Dedifferentiated amniotic fluid mesenchymal stem cell (primary cell): ENCODE data around the gene SPTLC3.

Source experiments
- DNase-seq: peaks from one replicate; pipeline ENCODE4 v3.0.0-alpha.2; 2016; ENCODE audit errors: extremely low spot score

The SPTLC3 gene

DNA sequence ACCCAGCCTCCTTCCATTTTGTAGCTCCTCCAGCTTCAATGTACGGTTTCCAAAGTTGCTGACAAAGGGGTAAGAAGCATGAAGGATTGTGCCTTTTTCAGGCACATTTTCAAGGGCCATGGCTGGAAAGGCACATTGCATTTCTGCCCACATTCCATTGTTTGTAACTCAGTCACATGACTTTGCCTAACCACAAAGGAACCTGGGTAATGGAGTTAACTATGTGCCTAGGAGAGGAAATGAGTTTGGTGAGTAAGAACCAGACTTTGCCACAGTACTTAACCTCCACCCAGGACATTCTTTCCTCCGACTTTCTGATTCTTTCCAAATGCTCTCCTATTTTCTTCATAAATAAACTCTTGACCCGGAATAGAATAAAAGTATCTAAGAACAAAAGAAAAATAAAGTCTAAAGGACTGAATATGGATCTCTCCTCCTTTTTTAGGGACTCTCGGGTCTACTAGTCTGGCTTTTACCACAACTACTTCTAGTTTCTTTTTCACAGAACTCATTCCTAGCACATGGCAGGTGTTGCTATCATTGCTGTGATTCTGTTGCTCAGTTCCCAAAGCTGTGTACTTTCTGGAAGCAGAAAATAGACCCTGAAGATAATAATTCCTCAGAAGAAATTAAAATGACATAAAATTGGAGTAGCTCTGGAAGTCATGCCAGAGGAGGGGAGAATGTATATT lies 130.8 kb downstream of the SPTLC3 start:
- DNase-seq = no peak

DNA sequence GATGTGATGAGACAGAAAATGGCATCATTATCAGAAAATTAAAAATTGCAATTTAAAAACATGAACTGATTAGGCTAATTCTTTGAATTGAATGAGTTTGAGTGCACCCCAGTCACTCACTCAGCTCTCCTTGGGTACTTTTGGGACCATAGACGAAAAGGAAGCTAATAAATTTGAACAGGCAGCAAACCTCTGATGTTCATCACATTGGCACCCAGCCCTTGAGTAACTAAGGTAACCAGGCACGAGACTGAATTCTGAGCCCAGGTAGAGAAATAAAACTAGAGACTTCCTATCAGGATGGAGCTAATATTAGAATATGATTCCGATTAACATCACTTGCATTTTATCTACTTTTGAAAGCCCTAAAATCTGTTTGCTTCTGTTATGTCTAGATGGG lies 131.4 kb downstream of the SPTLC3 start:
- DNase-seq = no peak

DNA sequence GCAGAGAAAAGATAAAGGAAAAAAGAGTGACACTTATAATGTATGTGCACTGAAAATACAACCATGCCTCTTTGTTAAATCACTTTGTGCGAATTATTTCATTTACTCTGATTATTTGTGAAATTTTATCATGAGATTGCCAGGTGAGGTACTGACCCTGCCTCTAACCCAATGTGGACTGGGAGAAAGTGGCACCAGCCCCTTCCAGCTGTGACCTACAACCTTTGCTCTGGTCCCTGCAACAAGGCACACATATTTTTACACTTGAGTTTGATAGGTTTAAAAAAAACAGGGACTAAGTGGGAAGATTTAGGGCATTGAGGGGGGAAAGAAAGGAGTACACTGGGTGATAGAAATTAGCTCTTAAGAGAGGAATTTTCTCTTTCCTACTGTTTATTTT lies 132.0 kb downstream of the SPTLC3 start:
- DNase-seq = no peak

- DNase-seq = no peak
These were observed 132.8 kb downstream of the SPTLC3 start for GRCh38 chr20:13141546-13141945.

GRCh38 chr20:13142143-13142542 lies 133.4 kb downstream of the SPTLC3 start:
- no peak for DNase-seq

DNA sequence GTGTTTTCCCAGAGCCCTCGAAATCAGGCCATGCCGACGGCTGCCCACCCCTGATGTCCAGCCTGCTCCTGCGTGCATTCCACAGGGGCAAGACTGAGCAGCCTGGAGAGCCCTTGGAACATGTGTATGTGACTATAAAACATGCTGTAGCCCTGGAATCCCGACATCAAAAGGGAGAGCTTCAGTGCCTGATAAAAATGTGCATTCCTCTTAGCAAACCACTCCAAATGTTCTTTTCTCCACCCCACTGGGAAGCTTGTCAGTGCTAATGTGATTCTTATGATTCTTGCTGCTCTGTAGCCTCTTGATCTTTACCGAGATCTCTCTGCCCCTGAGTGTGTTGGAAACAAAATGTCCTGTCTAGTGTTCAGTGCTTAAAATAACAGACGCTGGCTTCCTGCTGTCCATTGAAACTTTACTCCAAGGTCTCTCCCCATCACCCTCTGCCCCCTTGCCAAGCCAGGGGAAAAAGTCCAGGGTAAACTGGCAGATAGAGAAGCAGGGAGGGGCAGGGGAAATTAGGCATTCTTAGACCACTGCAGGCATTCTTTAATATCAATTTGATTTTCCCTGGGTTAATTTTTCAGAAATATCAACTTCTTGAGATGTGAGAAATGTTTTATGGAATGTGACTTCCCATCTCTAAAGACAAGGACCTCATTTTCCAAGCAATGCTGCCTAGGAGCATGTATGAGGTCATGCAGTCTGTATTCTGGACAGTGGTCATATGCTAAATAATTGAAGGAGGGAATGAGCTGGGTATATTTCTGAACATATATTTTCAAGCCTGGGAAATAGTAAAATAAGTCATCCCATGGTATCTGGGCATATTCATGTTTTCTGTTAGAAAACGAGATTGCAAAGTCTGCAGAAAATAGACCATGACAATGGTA lies 138.5 kb downstream of the SPTLC3 start:
- no peak for DNase-seq

- DNase-seq = no peak
These were observed 139.2 kb downstream of the SPTLC3 start for GRCh38 chr20:13147971-13148370.

GRCh38 chr20:13148402-13148801 lies 139.6 kb downstream of the SPTLC3 start:
- DNase-seq = no peak

DNA sequence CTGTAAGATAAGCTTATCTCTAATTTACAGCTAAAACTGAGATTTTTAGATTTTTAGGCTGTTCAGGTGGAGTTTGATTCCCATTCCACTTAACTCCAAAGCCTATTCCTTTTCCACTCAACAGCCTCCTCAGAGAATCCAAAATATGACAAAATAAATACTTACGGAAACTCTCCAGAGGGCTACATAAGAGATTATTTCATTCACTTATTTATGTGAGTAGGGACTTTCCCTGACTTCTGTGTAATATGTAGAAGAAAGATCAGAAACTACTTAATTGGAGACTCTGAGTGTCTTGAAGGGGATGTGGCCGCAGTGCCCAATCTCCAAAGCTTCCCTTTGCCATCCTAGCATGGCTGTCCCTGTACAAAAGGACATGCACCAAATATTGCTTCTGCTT lies 140.2 kb downstream of the SPTLC3 start:
- no peak for DNase-seq

GRCh38 chr20:13149371-13150105 lies 140.8 kb downstream of the SPTLC3 start:
- no peak for DNase-seq

DNA sequence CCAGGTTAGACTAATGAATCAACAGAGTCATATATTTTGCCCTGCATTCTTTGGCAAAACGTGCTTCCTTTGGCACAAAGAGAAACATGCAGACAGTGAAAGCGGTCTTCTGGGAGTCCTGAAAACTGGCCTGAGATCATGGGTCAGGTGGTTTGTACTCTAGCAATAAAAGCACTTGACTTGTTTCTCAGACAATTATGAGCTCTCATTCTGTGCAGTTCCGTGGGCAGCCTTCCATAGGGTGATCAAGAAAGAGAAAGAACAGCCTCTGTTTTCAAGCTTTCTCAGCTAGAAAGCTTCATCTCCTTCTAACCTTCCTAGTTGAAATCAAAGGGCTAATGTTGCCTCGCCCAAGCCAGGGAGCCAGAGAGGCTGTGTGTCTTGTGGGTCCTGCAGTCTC lies 149.6 kb downstream of the SPTLC3 start:
- DNase-seq = no peak

GRCh38 chr20:13159889-13160288 lies 151.1 kb downstream of the SPTLC3 start:
- DNase-seq = no peak

- DNase-seq = no peak
These were observed 156.4 kb downstream of the SPTLC3 start for GRCh38 chr20:13165203-13165602.

GRCh38 chr20:13166011-13166410 lies 157.2 kb downstream of the SPTLC3 start:
- no peak for DNase-seq

- no peak for DNase-seq
These were observed 157.7 kb downstream of the SPTLC3 start for GRCh38 chr20:13166437-13166836.

DNA sequence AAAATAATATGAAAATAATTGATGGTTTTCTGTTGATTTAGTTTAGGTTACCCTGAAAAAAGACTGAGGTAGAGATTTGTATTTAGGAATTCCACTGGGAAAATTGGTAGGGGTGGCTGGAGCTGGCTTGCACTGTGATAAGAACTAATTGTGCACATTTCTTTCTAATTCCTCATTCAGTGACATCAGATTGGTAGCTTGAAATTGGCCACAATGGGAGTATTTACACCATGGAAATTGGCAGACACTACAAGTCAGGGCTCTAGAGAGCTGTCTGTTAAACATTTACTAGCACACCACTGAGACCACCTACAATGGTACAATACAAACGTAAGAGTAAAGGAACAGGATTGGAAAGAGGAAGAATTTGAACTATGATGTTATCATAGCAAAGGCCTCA lies 160.3 kb downstream of the SPTLC3 start:
- DNase-seq = no peak

DNA sequence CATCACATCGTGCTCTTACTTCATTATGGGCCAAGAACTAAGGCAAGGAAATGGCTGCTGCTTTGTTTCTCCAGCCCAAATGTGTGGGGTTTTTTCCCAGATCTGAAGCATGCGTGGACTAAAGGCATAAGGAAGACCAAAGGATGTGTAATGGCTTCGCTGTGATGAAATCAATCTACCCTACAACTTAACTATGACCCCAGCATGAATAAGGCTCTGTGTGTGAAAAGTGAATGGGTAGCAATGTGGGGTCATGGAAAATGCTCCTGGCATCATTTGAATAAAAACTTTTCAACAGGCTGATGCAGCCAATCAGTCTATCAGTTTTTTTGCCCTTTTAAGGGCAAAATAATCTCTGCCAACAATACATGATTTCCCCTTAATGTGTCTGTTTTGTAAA lies 162.0 kb downstream of the SPTLC3 start:
- DNase-seq = no peak

GRCh38 chr20:13173201-13173600 lies 164.4 kb downstream of the SPTLC3 start:
- no peak for DNase-seq

DNA sequence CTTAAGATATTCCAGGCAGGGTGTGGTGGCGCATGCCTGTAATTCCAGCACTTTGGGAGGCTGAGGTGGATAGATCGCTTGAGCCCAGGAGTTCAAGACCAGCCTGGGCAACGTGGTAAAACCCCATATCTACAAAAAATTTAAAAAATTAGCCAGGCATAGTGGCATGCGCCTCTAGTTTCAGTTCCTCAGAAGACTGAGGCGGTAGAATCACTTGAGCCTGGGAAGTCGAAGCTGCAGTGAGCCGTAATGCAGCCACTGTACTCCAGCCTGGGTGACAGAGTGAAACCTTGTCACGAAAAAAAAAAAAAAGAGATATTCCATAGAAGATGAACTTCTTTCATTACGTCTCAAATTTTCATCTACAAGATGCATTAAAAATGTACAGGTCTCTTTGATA lies 165.6 kb downstream of the SPTLC3 start:
- DNase-seq = no peak

GRCh38 chr20:13180986-13181889 lies 172.5 kb downstream of the SPTLC3 start:
- no peak for DNase-seq

GRCh38 chr20:13183005-13183404 lies 174.2 kb downstream of the SPTLC3 start:
- no peak for DNase-seq
